ENCODE data around the gene IGF2R. TPM values are rescaled to one million over a fixed set of nuclear protein-coding genes. Genes with fewer than 3 reads are reported as not detected.

Gene IGF2R
- total RNA-seq, 1 donor from 2014 or later: 35.1 TPM

DNA sequence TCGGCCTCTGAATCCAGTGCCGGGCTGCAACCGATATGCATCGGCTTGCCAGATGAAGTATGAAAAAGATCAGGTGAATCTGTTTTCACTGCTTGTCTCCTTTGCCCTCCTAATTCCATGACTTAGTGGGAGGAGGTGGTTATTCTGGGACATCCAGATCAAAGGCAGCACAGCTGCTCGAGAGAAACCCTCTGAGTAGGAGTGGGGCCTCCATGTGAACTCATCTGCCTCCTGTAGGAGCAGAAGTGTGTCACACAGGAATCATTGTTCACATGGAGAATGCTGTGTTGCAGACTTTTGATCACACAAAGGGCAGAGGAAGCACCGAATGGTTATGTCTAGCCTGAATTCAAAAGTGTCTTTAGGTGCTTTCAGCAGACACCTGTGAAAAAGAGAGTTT, 79.6 kb downstream of the IGF2R start:
- Mint-ChIP-seq H3K27ac (no peak overlapping the region), H3K4me1 (no peaks in the 10 kb centered on the region), H3K36me3 (peaks cover 60% of the 10 kb centered on the region), H3K9me3 (peaks cover 2% of the 10 kb centered on the region), H3K4me3 (no peak overlapping the region), H3K27me3 (ENCODE audit: insufficient read depth, low read depth) (peaks cover 3% of the 10 kb centered on the region)
- Histone ChIP-seq H3K27me3 (no peaks in the 10 kb centered on the region), H3K36me3 (no peaks in the 10 kb centered on the region), H3K4me3 (no peak overlapping the region), H3K4me2 (no peak overlapping the region), H3K9ac (no peak overlapping the region), H3K27ac (no peak overlapping the region), H3K9me3 (ENCODE audit: low read depth) (no peaks in the 10 kb centered on the region), H3K4me1 (no peaks in the 10 kb centered on the region), H2AFZ (replicated peaks) (no peak overlapping the region), H4K20me1 (ENCODE audit: low read depth) (no peaks in the 10 kb centered on the region), H3K79me2 (ENCODE audit: low read depth) (no peaks in the 10 kb centered on the region), H3F3A (ENCODE audit: low read depth) (no peaks in the 10 kb centered on the region)
- TF ChIP-seq EZH2phosphoT487 (IDR thresholded peaks at IDR 0.05): no peak
- no peak for TF ChIP-seq EZH2 (IDR thresholded peaks at IDR 0.05)
- TF ChIP-seq, protein P1, sequence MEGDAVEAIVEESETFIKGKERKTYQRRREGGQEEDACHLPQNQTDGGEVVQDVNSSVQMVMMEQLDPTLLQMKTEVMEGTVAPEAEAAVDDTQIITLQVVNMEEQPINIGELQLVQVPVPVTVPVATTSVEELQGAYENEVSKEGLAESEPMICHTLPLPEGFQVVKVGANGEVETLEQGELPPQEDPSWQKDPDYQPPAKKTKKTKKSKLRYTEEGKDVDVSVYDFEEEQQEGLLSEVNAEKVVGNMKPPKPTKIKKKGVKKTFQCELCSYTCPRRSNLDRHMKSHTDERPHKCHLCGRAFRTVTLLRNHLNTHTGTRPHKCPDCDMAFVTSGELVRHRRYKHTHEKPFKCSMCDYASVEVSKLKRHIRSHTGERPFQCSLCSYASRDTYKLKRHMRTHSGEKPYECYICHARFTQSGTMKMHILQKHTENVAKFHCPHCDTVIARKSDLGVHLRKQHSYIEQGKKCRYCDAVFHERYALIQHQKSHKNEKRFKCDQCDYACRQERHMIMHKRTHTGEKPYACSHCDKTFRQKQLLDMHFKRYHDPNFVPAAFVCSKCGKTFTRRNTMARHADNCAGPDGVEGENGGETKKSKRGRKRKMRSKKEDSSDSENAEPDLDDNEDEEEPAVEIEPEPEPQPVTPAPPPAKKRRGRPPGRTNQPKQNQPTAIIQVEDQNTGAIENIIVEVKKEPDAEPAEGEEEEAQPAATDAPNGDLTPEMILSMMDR (IDR thresholded peaks at IDR 0.05): no peak
- no peak for DNase-seq (ENCODE audit: low spot score)

DNA sequence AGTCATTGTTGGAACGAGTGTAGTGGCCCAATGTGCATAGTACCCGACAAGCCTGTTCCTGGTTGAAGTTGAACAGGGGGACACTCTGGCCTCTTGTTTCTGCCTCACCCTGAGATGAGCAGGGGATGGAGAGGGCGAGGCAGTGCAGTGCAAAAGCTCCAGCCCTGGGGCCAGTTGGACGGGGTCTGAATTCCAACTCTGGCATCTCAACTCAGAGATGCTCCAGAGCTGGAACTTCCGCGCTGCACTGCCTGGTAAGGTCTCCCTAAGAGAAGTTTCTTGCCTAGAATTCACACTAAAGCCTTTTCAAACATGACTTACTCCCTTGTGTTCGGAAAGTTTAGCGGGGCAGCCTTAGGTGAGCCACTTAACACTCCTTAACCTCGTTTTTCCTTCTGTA, 80.5 kb downstream of the IGF2R start:
- Histone ChIP-seq H3K4me2 (no peak overlapping the region), H3K9ac (no peak overlapping the region), H3K4me3 (no peak overlapping the region), H3K9me3 (ENCODE audit: low read depth) (no peaks in the 10 kb centered on the region), H2AFZ (replicated peaks) (no peak overlapping the region), H3F3A (ENCODE audit: low read depth) (no peaks in the 10 kb centered on the region), H3K4me1 (no peaks in the 10 kb centered on the region), H3K27me3 (no peaks in the 10 kb centered on the region), H3K27ac (no peak overlapping the region), H3K79me2 (ENCODE audit: low read depth) (no peaks in the 10 kb centered on the region), H3K36me3 (no peaks in the 10 kb centered on the region), H4K20me1 (ENCODE audit: low read depth) (no peaks in the 10 kb centered on the region)
- H3K27me3 Mint-ChIP-seq (ENCODE audit: insufficient read depth, low read depth): peaks cover 3% of the 10 kb centered on the region
- H3K9me3 Mint-ChIP-seq: peaks cover 2% of the 10 kb centered on the region
- H3K36me3 Mint-ChIP-seq: peaks cover 62% of the 10 kb centered on the region
- DNase-seq (ENCODE audit: low spot score): no peak
- no peak overlapping the region for H3K27ac Mint-ChIP-seq
- no peak overlapping the region for H3K4me3 Mint-ChIP-seq
- no peaks in the 10 kb centered on the region for H3K4me1 Mint-ChIP-seq
- TF ChIP-seq, protein P1 (IDR thresholded peaks at IDR 0.05): no peak
- TF ChIP-seq EZH2 (IDR thresholded peaks at IDR 0.05) (no peak), EZH2phosphoT487 (IDR thresholded peaks at IDR 0.05) (no peak)

DNA sequence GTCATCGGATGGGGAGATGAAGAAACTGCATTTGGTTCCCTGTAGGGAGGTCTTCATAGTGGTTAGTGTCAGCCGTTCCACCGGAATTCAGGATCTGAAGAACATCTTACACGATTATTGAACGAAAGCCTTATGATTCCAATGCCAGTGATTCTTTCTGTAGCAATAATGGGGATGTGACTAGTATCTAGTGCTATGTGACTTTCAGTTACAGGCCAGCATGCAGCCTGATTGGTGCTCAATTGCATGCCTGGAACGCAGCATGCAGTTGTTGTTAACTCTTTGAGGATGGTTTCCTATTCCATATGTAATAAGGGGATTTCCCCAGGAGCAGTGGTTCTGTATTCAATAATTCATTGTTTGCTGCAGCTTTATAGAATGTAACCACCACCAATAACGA, 81.1 kb downstream of the IGF2R start:
- H3K9me3 Mint-ChIP-seq: peaks cover 2% of the 10 kb centered on the region
- Histone ChIP-seq H3K27ac (no peak overlapping the region), H3K4me2 (no peak overlapping the region), H3K27me3 (no peaks in the 10 kb centered on the region), H3K9me3 (ENCODE audit: low read depth) (no peaks in the 10 kb centered on the region), H2AFZ (replicated peaks) (no peak overlapping the region), H3K79me2 (ENCODE audit: low read depth) (no peaks in the 10 kb centered on the region), H3K4me1 (no peaks in the 10 kb centered on the region), H3K36me3 (no peaks in the 10 kb centered on the region), H3K4me3 (no peak overlapping the region), H4K20me1 (ENCODE audit: low read depth) (no peaks in the 10 kb centered on the region), H3K9ac (no peak overlapping the region), H3F3A (ENCODE audit: low read depth) (no peaks in the 10 kb centered on the region)
- DNase-seq (ENCODE audit: low spot score): no peak
- H3K4me3 Mint-ChIP-seq: no peak overlapping the region
- H3K4me1 Mint-ChIP-seq: no peaks in the 10 kb centered on the region
- peaks cover 3% of the 10 kb centered on the region for H3K27me3 Mint-ChIP-seq (ENCODE audit: insufficient read depth, low read depth)
- no peak overlapping the region for H3K27ac Mint-ChIP-seq
- H3K36me3 Mint-ChIP-seq: peaks cover 60% of the 10 kb centered on the region
- no peak for TF ChIP-seq EZH2 (IDR thresholded peaks at IDR 0.05)
- TF ChIP-seq EZH2phosphoT487 (IDR thresholded peaks at IDR 0.05): no peak
- TF ChIP-seq, protein P1 (IDR thresholded peaks at IDR 0.05): no peak

All from neural progenitor cell (in vitro differentiated cells).